Activated naive CD8-positive, alpha-beta T cell treated with anti-CD3 and anti-CD28 coated beads, Interleukin-2, amount 10 ng/mL, durations not matched to agents 7 days and 5 days (primary cell): ENCODE data around the gene KRT76. TPM values are rescaled to one million over a fixed set of nuclear protein-coding genes. Genes with fewer than 3 reads are reported as not detected.
"Not testable (repeated sequence)": the region's sequence is repeated elsewhere in the genome, so short reads cannot be mapped to it uniquely, and the experiment has no call there.

Experiments used
- ATAC-seq: fragments of 150-1000 bp; cut with Tn5 transposase; one replicate; pipeline ENCODE4 v1.10.0; 2021; ENCODE audit warnings: low read depth, moderate library complexity
- POLR2A ChIA-PET: fragments of 350-600 bp; sonication (Branson Sonifier 250); formaldehyde crosslinking; loops from one replicate; lab custom pipeline; 2021; ENCODE audit warnings: antibody characterized with exemption; lab: Charles Lee
- DNase-seq: peaks from one replicate; pipeline ENCODE4 v3.0.0; 2021
- H3K27ac Mint-ChIP-seq: one replicate; pipeline ENCODE4 v1.8.0; 2022; ENCODE audit warnings: mild to moderate bottlenecking, mixed read lengths
- H3K27me3 Mint-ChIP-seq: one replicate; pipeline ENCODE4 v1.8.0; 2022; ENCODE audit warnings: mild to moderate bottlenecking, moderate library complexity, mixed read lengths
- H3K36me3 Mint-ChIP-seq: one replicate; pipeline ENCODE4 v1.8.0; 2021; ENCODE audit warnings: mild to moderate bottlenecking, mixed read lengths
- H3K4me1 Mint-ChIP-seq: one replicate; pipeline ENCODE4 v1.8.0; 2021; ENCODE audit warnings: mixed read lengths
- H3K4me3 Mint-ChIP-seq: one replicate; pipeline ENCODE4 v1.8.0; 2022; ENCODE audit warnings: mild to moderate bottlenecking, moderate library complexity, mixed read lengths
- H3K9me3 Mint-ChIP-seq: one replicate; pipeline ENCODE4 v1.8.0; 2021; ENCODE audit warnings: mixed read lengths
- total RNA-seq, 2 experiments: library from RNA; stranded (reverse); gene quantifications; one replicate each; pipeline ENCODE4 v1.2.3, GENCODE V29; 2021

KRT76 gene
- total RNA-seq, 2 experiments from 2014 or later: not detected

GRCh38 chr12:52771505-52771904 lies 5.6 kb downstream of the KRT76 start:
- peaks cover 16% of the 10 kb centered on the region for H3K27me3 Mint-ChIP-seq
- ATAC-seq (no peak), DNase-seq (no peak)
- no peak overlapping the region for H3K27ac Mint-ChIP-seq
- POLR2A ChIA-PET: no interaction called here
- no peaks in the 10 kb centered on the region for H3K4me1 Mint-ChIP-seq
- H3K9me3 Mint-ChIP-seq: peaks cover 2% of the 10 kb centered on the region
- no peak overlapping the region for H3K4me3 Mint-ChIP-seq
- no peaks in the 10 kb centered on the region for H3K36me3 Mint-ChIP-seq

GRCh38 chr12:52771088-52771487 lies 6.1 kb downstream of the KRT76 start:
- H3K9me3 Mint-ChIP-seq: peaks cover 2% of the 10 kb centered on the region
- H3K4me3 Mint-ChIP-seq: no peak overlapping the region
- ATAC-seq (no peak), DNase-seq (no peak)
- POLR2A ChIA-PET: no interaction called here
- H3K36me3 Mint-ChIP-seq: no peaks in the 10 kb centered on the region
- H3K27me3 Mint-ChIP-seq: peaks cover 15% of the 10 kb centered on the region
- H3K27ac Mint-ChIP-seq: no peak overlapping the region
- no peaks in the 10 kb centered on the region for H3K4me1 Mint-ChIP-seq

- Mint-ChIP-seq H3K4me1 (no peaks in the 10 kb centered on the region), H3K27me3 (peaks cover 13% of the 10 kb centered on the region), H3K36me3 (no peaks in the 10 kb centered on the region), H3K9me3 (peaks cover 2% of the 10 kb centered on the region), H3K4me3 (no peak overlapping the region), H3K27ac (no peak overlapping the region)
- DNase-seq (no peak), ATAC-seq (no peak)
- POLR2A ChIA-PET: no interaction called here
Measured at GRCh38 chr12:52769946-52770345, 7.2 kb downstream of the KRT76 start.

- no peak overlapping the region for H3K27ac Mint-ChIP-seq
- POLR2A ChIA-PET: no interaction called here
Measured at GRCh38 chr12:52769354-52769753, 7.8 kb downstream of the KRT76 start.

GRCh38 chr12:52768479-52769200 lies 8.5 kb downstream of the KRT76 start:
- Mint-ChIP-seq H3K4me3 (no peak overlapping the region), H3K9me3 (peaks cover 2% of the 10 kb centered on the region), H3K4me1 (no peaks in the 10 kb centered on the region), H3K27ac (no peak overlapping the region), H3K36me3 (no peaks in the 10 kb centered on the region), H3K27me3 (peaks cover 13% of the 10 kb centered on the region)
- ATAC-seq (no peak), DNase-seq (no peak)
- POLR2A ChIA-PET: no interaction called here

More at GRCh38 chr12:52769354-52769753, 7.8 kb downstream of the KRT76 start:
- ATAC-seq (no peak), DNase-seq (no peak)
- peaks cover 2% of the 10 kb centered on the region for H3K9me3 Mint-ChIP-seq
- H3K4me1 Mint-ChIP-seq: no peaks in the 10 kb centered on the region
- H3K4me3 Mint-ChIP-seq: no peak overlapping the region
- H3K36me3 Mint-ChIP-seq: no peaks in the 10 kb centered on the region
- peaks cover 13% of the 10 kb centered on the region for H3K27me3 Mint-ChIP-seq

- DNase-seq: no peak
- no peak overlapping the region for H3K4me3 Mint-ChIP-seq
- POLR2A ChIA-PET: no interaction called here
- H3K4me1 Mint-ChIP-seq: no peaks in the 10 kb centered on the region
- ATAC-seq: no peak
- H3K27me3 Mint-ChIP-seq: peaks cover 7% of the 10 kb centered on the region
- no peaks in the 10 kb centered on the region for H3K36me3 Mint-ChIP-seq
- no peak overlapping the region for H3K27ac Mint-ChIP-seq
- H3K9me3 Mint-ChIP-seq: peaks cover 2% of the 10 kb centered on the region
Measured at GRCh38 chr12:52767427-52767826, 9.7 kb downstream of the KRT76 start.

GRCh38 chr12:52767020-52767379 lies 10.1 kb downstream of the KRT76 start:
- Mint-ChIP-seq H3K27me3 (peaks cover 7% of the 10 kb centered on the region), H3K4me3 (no peak overlapping the region), H3K36me3 (no peaks in the 10 kb centered on the region), H3K27ac (no peak overlapping the region), H3K9me3 (peaks cover 2% of the 10 kb centered on the region), H3K4me1 (no peaks in the 10 kb centered on the region)
- no peak for DNase-seq
- no peak for ATAC-seq
- POLR2A ChIA-PET: no interaction called here

GRCh38 chr12:52766351-52767019 lies 10.7 kb downstream of the KRT76 start:
- H3K27ac Mint-ChIP-seq: no peak overlapping the region

GRCh38 chr12:52765702-52766101 lies 11.4 kb downstream of the KRT76 start:
- Mint-ChIP-seq H3K27me3 (peaks cover 9% of the 10 kb centered on the region), H3K27ac (no peak overlapping the region), H3K36me3 (no peaks in the 10 kb centered on the region), H3K4me1 (no peaks in the 10 kb centered on the region), H3K9me3 (peaks cover 4% of the 10 kb centered on the region), H3K4me3 (no peak overlapping the region)
- no peak for DNase-seq
- ATAC-seq: no peak
- POLR2A ChIA-PET: no interaction called here

More at GRCh38 chr12:52766351-52767019, 10.7 kb downstream of the KRT76 start:
- H3K4me3 Mint-ChIP-seq: no peak overlapping the region
- H3K4me1 Mint-ChIP-seq: no peaks in the 10 kb centered on the region
- H3K36me3 Mint-ChIP-seq: no peaks in the 10 kb centered on the region
- H3K9me3 Mint-ChIP-seq: peaks cover 3% of the 10 kb centered on the region
- ATAC-seq: no peak
- DNase-seq: no peak
- POLR2A ChIA-PET: no interaction called here
- peaks cover 7% of the 10 kb centered on the region for H3K27me3 Mint-ChIP-seq

- Mint-ChIP-seq H3K27ac (no peak overlapping the region), H3K27me3 (peaks cover 5% of the 10 kb centered on the region), H3K4me1 (no peaks in the 10 kb centered on the region), H3K9me3 (peaks cover 3% of the 10 kb centered on the region), H3K36me3 (no peaks in the 10 kb centered on the region), H3K4me3 (no peak overlapping the region)
- no peak for ATAC-seq
- DNase-seq: no peak
- POLR2A ChIA-PET: no interaction called here
Measured at GRCh38 chr12:52763991-52764390, 13.2 kb downstream of the KRT76 start.

- Mint-ChIP-seq H3K27ac (no peak overlapping the region), H3K4me1 (no peaks in the 10 kb centered on the region), H3K36me3 (no peaks in the 10 kb centered on the region), H3K9me3 (peaks cover 3% of the 10 kb centered on the region), H3K27me3 (peaks cover 5% of the 10 kb centered on the region), H3K4me3 (no peak overlapping the region)
- POLR2A ChIA-PET: no interaction called here
- ATAC-seq (no peak), DNase-seq (no peak)
Measured at GRCh38 chr12:52763036-52763659, 14.0 kb downstream of the KRT76 start.

GRCh38 chr12:52761802-52762201 lies 15.3 kb downstream of the KRT76 start:
- ATAC-seq: no peak

GRCh38 chr12:52761218-52761617 lies 15.9 kb downstream of the KRT76 start:
- POLR2A ChIA-PET, H3K27me3 Mint-ChIP-seq, H3K9me3 Mint-ChIP-seq, H3K27ac Mint-ChIP-seq, H3K4me1 Mint-ChIP-seq, DNase-seq, H3K4me3 Mint-ChIP-seq, H3K36me3 Mint-ChIP-seq, ATAC-seq: not testable (repeated sequence)

More at GRCh38 chr12:52761802-52762201, 15.3 kb downstream of the KRT76 start:
- Mint-ChIP-seq H3K9me3 (peaks cover 3% of the 10 kb centered on the region), H3K36me3 (no peaks in the 10 kb centered on the region), H3K27ac (no peak overlapping the region), H3K4me3 (no peak overlapping the region), H3K27me3 (peaks cover 5% of the 10 kb centered on the region), H3K4me1 (no peaks in the 10 kb centered on the region)
- POLR2A ChIA-PET: no interaction called here
- DNase-seq: no peak

GRCh38 chr12:52760623-52761022 lies 16.5 kb downstream of the KRT76 start:
- ATAC-seq: no peak
- POLR2A ChIA-PET: no interaction called here
- no peak overlapping the region for H3K4me3 Mint-ChIP-seq
- no peaks in the 10 kb centered on the region for H3K36me3 Mint-ChIP-seq
- no peaks in the 10 kb centered on the region for H3K4me1 Mint-ChIP-seq
- no peak overlapping the region for H3K27ac Mint-ChIP-seq
- no peak for DNase-seq
- peaks cover 3% of the 10 kb centered on the region for H3K9me3 Mint-ChIP-seq
- H3K27me3 Mint-ChIP-seq: peaks cover 5% of the 10 kb centered on the region
